WTC11 (cell line): ENCODE data around the gene ZSCAN25.

Experiments
- CTCF ChIP-seq: fragments of 200-600 bp; IDR thresholded peaks from 2 replicates; pipeline ENCODE4 v1.8.0; 2022; ENCODE audit warnings: antibody characterized with exemption
- PREB ChIP-seq: sonication (generic); formaldehyde crosslinking; IDR thresholded peaks from 2 replicates; pipeline ENCODE4 v1.8.1; 2022; ENCODE audit warnings: mild to moderate bottlenecking, missing genetic modification reagents, moderate library complexity, borderline replicate concordance

GRCh38 chr7:99619571-99620130 lies 2.9 kb downstream of the ZSCAN25 start:
- no peak for TF ChIP-seq CTCF
- TF ChIP-seq PREB (CRISPR knock-in tag) = no peak
